Activated CD4-positive, alpha-beta T cell treated with anti-CD3 and anti-CD28 coated beads for 36 hours (primary cell): ENCODE data around the gene GNPTG. TPM values are rescaled to one million over a fixed set of nuclear protein-coding genes. Genes with fewer than 3 reads are reported as not detected.

ENCODE experiments used
- ATAC-seq: fragments of 200-7000 bp; cut with Tn5 transposase; one replicate; pipeline ENCODE4 v1.10.0; 2021; ENCODE audit warnings: mild to moderate bottlenecking, moderate library complexity
- CTCF ChIA-PET: fragments of 350-600 bp; sonication (Branson Sonifier 250); formaldehyde crosslinking; loops from one replicate; lab custom pipeline; 2021; ENCODE audit warnings: antibody characterized with exemption; lab: Charles Lee
- POLR2A ChIA-PET: fragments of 350-600 bp; sonication (Branson Sonifier 250); formaldehyde crosslinking; loops from one replicate; lab custom pipeline; 2021; ENCODE audit warnings: antibody characterized with exemption, inconsistent platforms; lab: Charles Lee
- DNase-seq: peaks from one replicate; pipeline ENCODE4 v3.0.0-alpha.2; 2020
- H3K27ac Mint-ChIP-seq: one replicate; pipeline ENCODE4 v1.8.0; 2021; ENCODE audit warnings: mixed read lengths
- H3K27me3 Mint-ChIP-seq: one replicate; pipeline ENCODE4 v1.8.0; 2021; ENCODE audit warnings: mixed read lengths
- H3K36me3 Mint-ChIP-seq: one replicate; pipeline ENCODE4 v1.8.0; 2021; ENCODE audit warnings: low read depth, mixed read lengths
- H3K4me1 Mint-ChIP-seq: one replicate; pipeline ENCODE4 v1.8.0; 2021; ENCODE audit warnings: mixed read lengths
- H3K4me3 Mint-ChIP-seq: one replicate; pipeline ENCODE4 v1.8.0; 2021; ENCODE audit warnings: mild to moderate bottlenecking, moderate library complexity, mixed read lengths
- H3K9me3 Mint-ChIP-seq: one replicate; pipeline ENCODE4 v1.8.0; 2021; ENCODE audit warnings: low read depth, mixed read lengths
- intact Hi-C, 2 experiments: fragments of 100-400 bp; cut with DNase I in 1 of 2; cut with micrococcal nuclease in 1 of 2; formaldehyde crosslinking; loops; one replicate each; pipeline versions ENCODE4 v1.14.2 to v1.15.1; 2022 to 2024; cut with DNase I, micrococcal nuclease
- total RNA-seq, 2 experiments: library from RNA; stranded (reverse); gene quantifications; one replicate each; pipeline ENCODE4 v1.2.3, GENCODE V29; 2021

GNPTG gene
- total RNA-seq, result 10 to 100 TPM; 16.3 to 17.4 TPM

DNA sequence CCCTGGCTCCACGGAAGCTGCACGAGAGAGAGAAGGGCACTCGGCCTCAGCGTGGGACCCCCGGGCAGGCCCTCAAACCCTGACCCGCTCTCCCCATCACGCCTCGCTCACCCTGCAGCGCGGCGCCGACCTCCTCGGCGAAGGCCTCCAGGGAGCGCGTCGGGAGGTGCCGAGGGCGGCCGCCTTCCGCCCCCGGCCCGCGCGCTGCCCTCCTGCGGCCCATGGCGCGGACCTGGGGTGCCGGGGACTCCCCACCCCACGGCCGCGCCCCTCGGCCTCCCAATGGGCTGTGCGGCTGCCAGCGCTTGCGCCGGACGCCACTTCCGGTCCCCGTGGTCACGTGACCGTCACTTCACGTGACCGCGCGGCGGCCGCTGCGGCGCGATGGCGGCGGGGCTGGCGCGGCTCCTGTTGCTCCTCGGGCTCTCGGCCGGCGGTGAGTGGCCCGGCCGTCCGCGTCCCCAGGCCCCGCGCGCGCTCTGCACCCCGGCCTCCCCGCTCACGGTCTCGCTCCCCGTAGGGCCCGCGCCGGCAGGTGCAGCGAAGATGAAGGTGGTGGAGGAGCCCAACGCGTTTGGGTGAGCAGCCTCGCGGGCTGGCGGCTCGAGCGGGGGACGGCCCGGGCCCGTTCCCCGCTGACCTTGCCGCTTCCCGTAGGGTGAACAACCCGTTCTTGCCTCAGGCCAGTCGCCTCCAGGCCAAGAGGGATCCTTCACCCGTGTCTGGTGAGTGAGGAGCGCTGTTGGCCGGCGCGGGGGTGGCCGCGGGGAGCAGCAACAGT is at the start of gene GNPTG, which contains the start of gene TSR3:
TSS of gene GNPTG (plus strand) at position 350 of the 781 bp plus-strand sequence. CDS start at position 385, 35 bp downstream.
TSS of gene TSR3 (minus strand) at position 297 of the 781 bp plus-strand sequence. CDS start at position 223, 74 bp downstream.
- Mint-ChIP-seq H3K9me3 (no peaks in the 10 kb centered on the region), H3K27me3 (no peaks in the 10 kb centered on the region), H3K27ac (peak within 1 kb of the TSS; percentile 79), H3K36me3 (peaks cover 3% of the 10 kb centered on the region), H3K4me1 (peaks cover 37% of the 10 kb centered on the region), H3K4me3 (peak within 1 kb of the TSS; percentile 85)
- ChIA-PET POLR2A (no interaction called here), CTCF (interaction anchor here (0.6 to 0.7 kb wide), 2 partner anchors 32 to 350 kb away, joined by 3 read pairs; no protein-coding TSS in a partner anchor)
- peak; percentile 91 for DNase-seq
- intact Hi-C loops, result loop anchor here (1.0 to 5.0 kb wide), 9 partner anchors 8 to 421 kb away; partner anchors contain the start of genes CLCN7 (in 1 of the 2), EME2 (in 1 of the 2), MRPS34 (in 1 of the 2) and NME3 (in 1 of the 2)
- ATAC-seq, result peak; percentile 87

DNA sequence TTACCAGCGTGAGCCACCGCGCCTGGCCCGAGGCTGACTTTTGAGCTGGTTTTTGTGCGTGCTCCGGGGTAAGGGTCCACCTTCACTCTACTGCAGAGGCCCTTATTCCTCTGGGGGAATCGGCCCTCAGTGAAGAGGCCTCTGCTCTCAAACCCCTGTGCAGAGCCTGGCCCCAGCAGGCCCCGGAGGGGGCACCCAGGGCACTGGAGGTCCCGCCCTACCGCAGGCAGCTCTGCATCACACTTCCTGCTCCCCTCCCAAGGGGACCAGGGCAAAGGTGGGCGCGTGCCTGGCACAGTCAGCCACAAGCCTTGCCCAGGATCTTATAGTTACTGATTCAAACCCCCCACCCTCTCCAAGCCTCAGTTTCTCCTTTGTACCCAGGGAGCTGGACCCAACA is 45.9 kb upstream of the GNPTG start:
- intact Hi-C loops, result loop anchor here in 1 of 2 experiments (5.0 to 10.0 kb wide), 4 partner anchors 624 to 1366 kb away; partner anchors contain the start of genes DECR2, JMJD8, RAB11FIP3 and STUB1
- POLR2A ChIA-PET, result interaction anchor here (0.6 to 0.7 kb wide), 2 partner anchors 229 to 850 kb away, joined by 3 to 6 read pairs; partner anchors contain the start of gene TRAF7
- Mint-ChIP-seq H3K27ac (no peak overlapping the region), H3K4me1 (peaks cover 39% of the 10 kb centered on the region), H3K27me3 (no peaks in the 10 kb centered on the region), H3K4me3 (no peak overlapping the region), H3K9me3 (no peaks in the 10 kb centered on the region), H3K36me3 (peaks cover 9% of the 10 kb centered on the region)
- CTCF ChIA-PET, result no interaction called here
- DNase-seq (no peak), ATAC-seq (no peak)

GRCh38 chr16:1306334-1306733 is 45.4 kb upstream of the GNPTG start:
- Mint-ChIP-seq H3K4me3 (no peak overlapping the region), H3K27me3 (no peaks in the 10 kb centered on the region), H3K27ac (no peak overlapping the region), H3K4me1 (peaks cover 44% of the 10 kb centered on the region), H3K9me3 (no peaks in the 10 kb centered on the region), H3K36me3 (peaks cover 14% of the 10 kb centered on the region)
- intact Hi-C loops, result loop anchor here in 1 of 2 experiments (5.0 to 10.0 kb wide), 4 partner anchors 624 to 1366 kb away; partner anchors contain the start of genes DECR2, JMJD8, RAB11FIP3 and STUB1
- DNase-seq (no peak), ATAC-seq (no peak)
- CTCF ChIA-PET, result no interaction called here
- POLR2A ChIA-PET, result no interaction called here

GRCh38 chr16:1308036-1308976 is 43.4 kb upstream of the GNPTG start:
- H3K36me3 Mint-ChIP-seq, result peaks cover 17% of the 10 kb centered on the region
- intact Hi-C loops, result loop anchor here in 1 of 2 experiments (1.0 to 10.0 kb wide), 11 partner anchors 71 to 1364 kb away; partner anchors contain the start of genes CACNA1H, CAPN15, DECR2 and JMJD8
- H3K27ac Mint-ChIP-seq, result peak overlapping the region; percentile 99
- ChIA-PET POLR2A (interaction anchor here (0.6 to 1.6 kb wide), 5 partner anchors 7 to 656 kb away, joined by 3 to 6 read pairs (median 3); partner anchors contain the start of genes RPS2 and UQCC4), CTCF (no interaction called here)
- H3K9me3 Mint-ChIP-seq, result no peaks in the 10 kb centered on the region
- peak overlapping the region; percentile 77 for H3K4me3 Mint-ChIP-seq
- H3K4me1 Mint-ChIP-seq, result peaks cover 53% of the 10 kb centered on the region
- DNase-seq (no peak), ATAC-seq (peak; percentile 23)
- H3K27me3 Mint-ChIP-seq, result no peaks in the 10 kb centered on the region

DNA sequence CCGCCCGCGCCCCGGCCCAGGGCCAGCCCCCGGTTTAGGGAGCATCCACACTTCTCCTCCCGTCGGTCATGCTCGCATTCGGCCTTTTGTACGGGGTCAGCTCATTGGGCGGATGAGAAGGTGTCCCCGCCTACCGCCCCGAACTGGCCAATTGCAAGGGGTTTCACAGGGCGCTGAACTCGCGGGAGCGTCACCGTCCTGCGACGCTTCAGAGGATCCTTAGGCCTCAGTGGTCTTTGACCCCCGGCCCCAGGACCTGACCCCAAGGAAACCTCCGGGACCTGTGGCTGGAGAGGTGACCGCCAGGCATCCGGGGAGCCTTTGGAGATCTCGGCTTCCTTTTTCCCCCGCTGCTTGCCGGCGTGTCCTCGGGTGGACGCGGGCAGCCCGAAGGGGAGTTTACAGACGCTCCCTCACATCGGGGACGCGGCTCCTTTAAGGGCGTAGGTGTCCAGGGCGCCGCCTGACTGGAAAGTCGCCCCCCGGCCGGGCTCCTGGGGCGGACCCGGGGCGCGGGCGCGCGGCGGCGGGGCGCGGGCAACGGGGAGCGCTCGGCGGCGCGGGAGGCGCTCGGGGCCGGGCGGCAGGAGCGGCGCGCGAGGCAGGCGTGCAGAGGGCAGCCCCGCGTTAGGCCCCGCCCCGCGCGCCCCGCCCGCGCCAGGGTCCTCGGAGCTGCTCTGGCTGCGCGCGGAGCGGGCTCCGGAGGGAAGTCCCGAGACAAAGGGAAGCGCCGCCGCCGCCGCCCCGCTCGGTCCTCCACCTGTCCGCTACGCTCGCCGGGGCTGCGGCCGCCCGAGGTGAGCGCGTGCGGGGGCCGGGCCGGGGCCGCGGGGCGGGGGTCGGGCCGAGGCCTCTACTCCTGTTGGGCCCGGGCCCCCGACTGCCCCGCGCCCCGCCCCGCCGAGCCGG is 42.5 kb upstream of the GNPTG start, which contains the start of gene UBE2I:
TSS of gene UBE2I (plus strand) at position 660 of the 909 bp plus-strand sequence. CDS start 4,395 bp downstream, outside the sequence.
- intact Hi-C loops, result loop anchor here (1.0 to 10.0 kb wide), 25 partner anchors 34 to 1363 kb away; partner anchors contain the start of genes UQCC4 (in 2 of the 2), CACNA1H (in 1 of the 2), CAPN15 (in 1 of the 2) and CLCN7 (in 1 of the 2)
- Mint-ChIP-seq H3K36me3 (peaks cover 18% of the 10 kb centered on the region), H3K4me1 (peaks cover 47% of the 10 kb centered on the region), H3K9me3 (no peaks in the 10 kb centered on the region), H3K4me3 (peak within 1 kb of the TSS; percentile 97), H3K27me3 (no peaks in the 10 kb centered on the region), H3K27ac (peak within 1 kb of the TSS; percentile 99)
- POLR2A ChIA-PET, result interaction anchor here (0.6 to 1.6 kb wide), 5 partner anchors 8 to 655 kb away, joined by 3 to 6 read pairs (median 3); partner anchors contain the start of genes RPS2 and UQCC4
- DNase-seq, result peak; percentile 98
- ATAC-seq, result peak; percentile 67
- CTCF ChIA-PET, result no interaction called here

- intact Hi-C loops, result loop anchor here (1.0 to 10.0 kb wide), 26 partner anchors 19 to 1362 kb away; partner anchors contain the start of genes UQCC4 (in 2 of the 2), BAIAP3 (in 1 of the 2), CACNA1H (in 1 of the 2) and CAPN15 (in 1 of the 2)
- peak overlapping the region; percentile 97 for H3K4me3 Mint-ChIP-seq
- H3K27ac Mint-ChIP-seq, result peak overlapping the region; percentile 93
- peaks cover 39% of the 10 kb centered on the region for H3K4me1 Mint-ChIP-seq
- peak; percentile 16 for ATAC-seq
- no peaks in the 10 kb centered on the region for H3K27me3 Mint-ChIP-seq
- peaks cover 27% of the 10 kb centered on the region for H3K36me3 Mint-ChIP-seq
- POLR2A ChIA-PET, result interaction anchor here (1.6 kb wide), 1 partner anchor 111 kb away, joined by 6 read pairs; the partner anchor contains the start of gene UQCC4
- CTCF ChIA-PET, result no interaction called here
- DNase-seq, result peak; percentile 73
- no peaks in the 10 kb centered on the region for H3K9me3 Mint-ChIP-seq
Measured at GRCh38 chr16:1309888-1310831, 41.6 kb upstream of the GNPTG start.

DNA sequence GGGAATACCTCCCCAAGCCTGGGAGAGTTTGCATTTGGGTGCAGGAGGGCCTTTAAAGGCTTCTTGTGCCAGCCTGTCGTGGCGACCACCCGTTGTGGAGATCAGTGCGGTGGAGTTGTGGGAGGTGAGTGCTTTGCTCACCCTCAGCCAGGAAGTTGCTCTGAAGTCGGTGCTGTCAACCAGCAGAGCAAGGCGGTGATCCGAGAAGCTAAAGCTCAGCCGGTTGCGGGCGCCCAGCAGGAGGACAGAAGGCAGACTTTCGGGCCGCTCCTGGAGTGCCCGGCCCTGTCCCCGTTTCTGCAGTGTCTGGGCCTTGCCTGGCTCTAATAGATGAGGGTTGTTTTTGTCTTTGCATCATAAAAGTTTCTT is 40.9 kb upstream of the GNPTG start:
- DNase-seq (peak; percentile 56), ATAC-seq (no peak)
- POLR2A ChIA-PET, result no interaction called here
- Mint-ChIP-seq H3K36me3 (peaks cover 32% of the 10 kb centered on the region), H3K4me1 (peaks cover 39% of the 10 kb centered on the region), H3K27ac (peak overlapping the region; percentile 93), H3K9me3 (no peaks in the 10 kb centered on the region), H3K27me3 (no peaks in the 10 kb centered on the region), H3K4me3 (peak overlapping the region; percentile 97)
- intact Hi-C loops, result loop anchor here (1.0 to 5.0 kb wide), 3 partner anchors 18 to 579 kb away; partner anchors contain the start of gene BAIAP3 (in 1 of the 2)
- CTCF ChIA-PET, result no interaction called here

- DNase-seq (no peak), ATAC-seq (no peak)
- ChIA-PET CTCF (interaction anchor here (0.7 kb wide), 1 partner anchor 102 kb away, joined by 3 read pairs; no protein-coding TSS in a partner anchor), POLR2A (no interaction called here)
- peak overlapping the region; percentile 97 for H3K4me3 Mint-ChIP-seq
- H3K4me1 Mint-ChIP-seq, result peaks cover 35% of the 10 kb centered on the region
- peaks cover 37% of the 10 kb centered on the region for H3K36me3 Mint-ChIP-seq
- peak overlapping the region; percentile 93 for H3K27ac Mint-ChIP-seq
- H3K27me3 Mint-ChIP-seq, result no peaks in the 10 kb centered on the region
- H3K9me3 Mint-ChIP-seq, result no peaks in the 10 kb centered on the region
- intact Hi-C loops, result loop anchor here in 1 of 2 experiments (2.0 to 5.0 kb wide), 2 partner anchors 18 to 579 kb away; no protein-coding TSS in a partner anchor
Measured at GRCh38 chr16:1311212-1311737, 40.5 kb upstream of the GNPTG start.
